SKM-1 treated with dmso at 0.1 percent for 144 hours (cell line): ENCODE data around the gene USP49.
A peak's percentile ranks its signal among the peaks of the same experiment; 100 is the strongest.

Experiments
- DNase-seq: peaks from one replicate; lab custom pipeline; 2025; ENCODE audit not compliant: unreplicated experiment; lab: John Stamatoyannopoulos, UW

USP49 gene

DNA sequence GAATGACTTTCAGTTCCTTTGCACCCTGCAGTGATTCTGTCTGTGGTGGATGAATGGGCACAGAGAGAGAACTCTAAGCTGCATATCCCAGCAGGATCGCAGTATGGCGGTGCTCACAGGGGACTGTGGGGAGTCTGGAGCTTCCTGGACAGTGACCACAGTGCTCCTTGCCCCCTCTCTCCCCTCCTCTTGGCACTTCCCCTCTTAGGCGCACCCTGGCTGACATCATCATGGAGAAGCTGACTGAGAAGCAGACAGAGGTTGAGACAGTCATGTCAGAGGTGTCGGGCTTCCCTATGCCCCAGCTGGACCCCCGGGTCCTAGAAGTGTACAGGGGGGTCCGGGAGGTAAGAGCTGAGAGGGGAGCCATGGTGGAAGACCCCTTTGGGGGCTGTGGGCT is 34.7 kb upstream of the USP49 start:
- no peak for DNase-seq

DNA sequence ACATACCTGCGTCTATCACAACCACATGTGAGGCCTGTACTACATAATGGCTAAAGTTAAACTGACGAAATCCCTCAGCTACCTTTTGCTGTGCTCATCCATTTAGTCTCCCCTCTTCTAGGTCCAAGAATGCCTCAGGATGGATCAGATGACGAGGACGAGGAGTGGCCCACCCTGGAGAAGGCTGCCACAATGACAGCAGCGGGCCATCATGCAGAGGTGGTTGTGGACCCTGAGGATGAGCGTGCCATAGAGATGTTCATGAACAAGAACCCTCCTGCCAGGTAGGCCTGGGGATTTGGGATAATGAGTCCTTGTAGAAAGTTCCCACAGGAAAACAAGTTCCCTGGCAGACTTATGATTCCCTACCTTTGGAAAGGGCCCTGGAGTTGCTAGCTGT is 32.1 kb upstream of the USP49 start:
- no peak for DNase-seq

GRCh38 chr6:41922154-41922553 is 27.0 kb upstream of the USP49 start:
- no peak for DNase-seq

- no peak for DNase-seq
Measured at GRCh38 chr6:41921712-41921998, 26.5 kb upstream of the USP49 start.

- peak; percentile 94 for DNase-seq
Measured at GRCh38 chr6:41920921-41921711, 25.9 kb upstream of the USP49 start, which contains the start of the genes BYSL and MED20. Gene BYSL (plus strand): TSS chr6:41921499. CDS start chr6:41921563, 64 bp downstream. Gene MED20 (minus strand): TSS chr6:41921139. CDS start chr6:41921018, 121 bp downstream.

DNA sequence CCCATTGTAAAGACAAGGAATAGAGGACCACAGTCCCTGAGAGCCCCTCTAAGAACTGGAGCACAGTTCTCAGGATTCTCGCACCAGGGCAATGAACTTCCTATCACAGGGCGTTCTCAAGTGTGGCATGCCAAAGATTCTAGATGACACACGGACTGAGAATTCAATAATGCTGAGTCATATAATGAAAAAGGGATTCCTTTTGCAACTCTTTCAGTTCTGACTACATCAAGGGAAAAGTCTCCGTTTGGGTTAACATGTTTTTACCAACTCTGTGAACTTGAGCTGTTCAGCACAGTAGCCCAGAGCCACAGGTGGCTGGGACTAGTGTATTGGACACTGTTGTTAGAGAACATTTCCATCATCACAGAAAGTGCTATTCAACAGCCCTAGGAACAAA is 22.4 kb upstream of the USP49 start:
- DNase-seq = no peak

DNA sequence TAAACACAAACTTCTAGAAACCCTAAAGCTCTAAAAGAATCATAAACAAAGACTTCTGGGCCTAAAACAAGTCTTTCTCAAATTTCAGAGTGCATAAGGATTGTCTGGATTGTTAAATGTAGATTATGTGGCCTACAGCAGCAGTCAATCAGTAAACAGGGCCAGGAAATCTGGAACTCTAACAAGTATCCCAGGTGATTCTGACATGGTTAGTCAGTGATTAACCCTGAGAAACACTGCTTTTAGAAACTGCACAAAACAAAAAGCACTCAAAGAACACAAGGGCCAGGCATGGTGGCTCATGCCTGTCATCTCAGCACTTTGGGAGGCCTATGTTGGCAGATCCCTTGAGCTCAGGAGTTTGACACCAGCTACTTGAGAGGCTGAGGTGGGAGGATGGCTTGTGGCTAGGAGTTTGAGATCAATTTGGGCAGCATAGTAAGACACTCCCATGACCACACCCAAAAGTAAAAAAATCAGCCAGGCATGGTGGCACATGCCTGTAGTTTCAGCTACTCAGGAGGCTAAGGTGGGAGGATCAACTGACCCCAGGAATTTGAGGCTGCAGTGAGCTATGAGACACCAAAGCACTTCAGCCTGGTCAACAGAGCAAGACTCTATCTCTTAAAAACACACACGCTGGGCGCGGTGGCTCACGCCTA is 19.8 kb upstream of the USP49 start:
- DNase-seq = no peak

DNA sequence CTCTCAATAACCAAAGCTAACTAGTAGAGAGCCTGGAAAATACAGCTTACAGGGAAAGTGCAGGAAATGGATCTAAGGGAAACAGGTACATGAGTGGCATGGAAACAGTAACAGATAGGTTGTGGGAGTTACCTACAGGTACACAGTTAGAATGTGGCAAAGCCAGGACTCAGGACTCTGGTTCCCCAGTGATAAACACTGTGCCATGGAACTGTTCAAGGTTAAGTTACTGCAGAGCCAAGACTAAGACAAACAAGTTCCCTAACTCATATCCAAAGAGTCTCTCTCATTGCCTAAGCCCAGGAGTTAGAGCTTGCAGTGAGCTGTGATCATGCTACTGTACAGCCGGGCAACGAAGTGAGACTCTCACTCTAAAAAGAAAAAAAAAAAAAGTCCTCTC is 19.2 kb upstream of the USP49 start:
- no peak for DNase-seq

DNA sequence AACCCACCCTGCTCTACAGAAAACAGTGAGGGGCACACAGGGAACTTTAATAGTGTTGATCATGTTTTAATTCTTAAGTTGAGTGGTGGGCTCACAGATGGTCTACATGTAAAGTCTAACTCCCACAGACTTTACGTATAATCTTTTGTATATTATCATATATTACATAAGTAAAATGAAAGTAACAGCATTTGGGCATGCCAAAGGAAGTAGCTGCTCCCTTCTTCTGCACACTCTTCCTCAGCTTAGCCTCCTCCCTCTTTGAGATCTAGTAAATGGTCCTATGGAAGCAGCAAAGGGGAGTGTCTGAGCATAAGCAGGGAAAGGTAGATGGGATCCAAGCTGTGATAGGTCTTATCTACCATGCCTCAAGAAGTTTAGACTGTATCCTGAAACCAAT is 14.6 kb upstream of the USP49 start:
- no peak for DNase-seq

- DNase-seq = peak; percentile 29
Measured at GRCh38 chr6:41901882-41902519, 6.8 kb upstream of the USP49 start.

DNA sequence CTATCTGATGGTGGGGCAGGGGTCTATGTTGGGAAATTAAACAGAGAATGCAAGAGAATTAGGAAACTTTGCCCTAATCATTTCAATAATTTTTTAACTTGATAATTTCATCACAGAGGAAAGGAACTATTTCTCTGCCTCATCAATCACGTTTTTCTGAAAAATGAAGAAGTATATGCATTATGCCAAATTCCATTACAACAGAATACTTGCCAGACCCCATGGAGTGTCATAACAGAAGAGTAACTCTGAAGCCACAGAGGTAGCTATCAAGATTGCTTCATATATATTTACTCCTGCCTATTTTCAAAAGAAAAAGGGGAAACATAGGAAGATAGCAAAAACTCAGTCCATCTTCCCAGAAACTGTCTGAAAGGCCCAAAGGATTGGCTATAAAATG is 5.7 kb upstream of the USP49 start:
- DNase-seq = no peak

DNA sequence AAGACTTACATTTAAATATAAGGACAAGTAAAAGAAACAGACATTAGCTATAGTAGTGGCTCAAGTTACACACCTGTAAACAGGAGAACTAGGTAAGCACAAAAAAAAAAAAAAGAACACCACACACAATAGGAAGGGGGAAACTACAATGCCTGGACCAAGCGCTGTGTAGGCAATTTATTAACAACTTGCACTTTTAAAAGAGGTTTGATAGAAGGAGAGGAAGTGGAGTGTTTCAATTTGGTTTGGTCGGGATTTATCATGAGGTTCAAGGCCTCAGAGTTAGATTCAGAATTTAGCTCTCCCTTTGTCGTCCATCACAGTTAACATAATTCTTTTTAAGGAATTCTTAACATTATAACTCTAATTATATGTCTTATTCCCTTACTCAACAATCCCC is 1.1 kb upstream of the USP49 start:
- no peak for DNase-seq

DNA sequence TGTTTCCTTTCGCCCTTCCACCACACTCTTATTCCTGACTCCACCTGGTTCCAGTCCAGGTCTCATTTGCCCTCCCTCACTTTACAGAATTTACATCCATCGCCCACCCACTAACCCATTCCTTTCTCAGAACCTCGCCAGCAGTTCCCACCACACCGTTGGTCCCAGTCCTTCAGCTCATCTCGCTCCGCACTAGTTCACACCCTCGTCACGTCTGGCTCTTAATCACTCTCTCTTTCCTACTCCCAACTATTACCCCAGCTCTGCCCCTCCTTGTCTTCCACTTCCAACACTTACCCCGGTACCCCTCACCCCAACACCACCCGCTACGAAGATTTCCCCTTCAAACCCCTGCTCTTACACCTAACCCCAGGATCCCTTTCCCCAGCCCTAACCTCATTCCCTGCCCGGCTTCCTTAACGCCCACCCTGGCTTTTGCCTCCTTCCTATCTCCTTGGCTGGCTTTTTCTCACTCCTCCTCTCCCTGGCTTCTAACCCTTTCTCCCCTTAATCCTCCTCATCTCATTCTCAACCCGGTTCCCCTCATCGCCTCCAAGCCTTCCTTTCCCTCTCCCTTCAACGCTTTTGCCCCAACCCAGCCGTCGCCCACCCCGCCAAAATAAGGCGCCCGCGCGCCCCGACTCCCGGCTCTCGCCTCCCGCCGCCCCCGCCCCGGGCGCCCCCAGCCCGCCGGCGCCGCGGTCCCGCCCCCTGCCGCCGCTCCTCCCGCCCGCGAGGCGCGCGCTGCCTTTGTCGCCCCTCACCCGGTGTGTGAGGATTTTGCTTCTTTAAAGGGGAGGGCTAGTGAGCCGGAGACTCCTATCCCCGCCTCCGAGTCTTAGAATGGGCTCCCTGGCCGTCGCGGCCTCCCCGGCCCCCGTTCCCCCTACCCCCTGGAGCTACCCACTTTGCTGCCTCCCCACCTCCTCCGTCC is 542 bp downstream of the USP49 start:
- no peak for DNase-seq

- DNase-seq = no peak
Measured at GRCh38 chr6:41892921-41893564, 2.1 kb downstream of the USP49 start.

DNA sequence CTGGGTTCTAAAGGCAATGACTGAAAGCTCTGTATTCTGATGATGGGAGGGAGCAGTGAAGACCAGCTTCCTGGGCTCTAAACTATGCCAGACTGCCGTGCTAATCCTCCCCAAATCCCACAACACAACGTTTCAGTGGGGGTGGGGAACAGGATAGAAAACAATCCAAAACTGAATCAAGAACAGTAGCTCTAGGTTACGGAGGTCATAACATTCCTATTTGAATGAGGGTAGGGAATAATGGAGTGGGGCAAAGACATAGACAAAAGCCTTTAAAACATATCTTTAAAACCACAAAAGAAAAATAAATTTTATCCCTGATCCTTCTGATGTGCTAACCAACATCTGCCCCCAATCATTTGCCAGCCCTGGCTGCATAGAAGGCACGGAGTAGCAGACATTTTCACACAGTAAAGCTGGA is 7.8 kb downstream of the USP49 start:
- no peak for DNase-seq

- no peak for DNase-seq
Measured at GRCh38 chr6:41885930-41886329, 9.2 kb downstream of the USP49 start.

DNA sequence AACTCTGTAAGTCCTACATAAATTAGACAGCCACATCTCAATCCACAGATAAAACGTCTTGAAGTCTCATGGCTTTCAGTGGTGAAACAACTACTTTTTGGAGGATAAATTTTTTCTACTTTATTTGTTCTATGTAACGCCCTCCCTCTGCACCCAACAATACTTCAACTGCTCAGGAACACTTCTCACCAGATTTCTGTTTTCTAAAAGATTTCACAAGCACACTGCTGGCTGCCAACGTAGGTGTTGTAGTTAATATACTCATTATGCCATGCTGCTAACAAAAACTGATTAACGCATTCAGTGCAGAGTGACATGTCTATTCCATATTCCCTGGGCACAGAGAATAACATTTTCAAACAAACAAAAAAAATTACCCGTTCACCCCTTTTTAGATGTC is 10.2 kb downstream of the USP49 start:
- no peak for DNase-seq

DNA sequence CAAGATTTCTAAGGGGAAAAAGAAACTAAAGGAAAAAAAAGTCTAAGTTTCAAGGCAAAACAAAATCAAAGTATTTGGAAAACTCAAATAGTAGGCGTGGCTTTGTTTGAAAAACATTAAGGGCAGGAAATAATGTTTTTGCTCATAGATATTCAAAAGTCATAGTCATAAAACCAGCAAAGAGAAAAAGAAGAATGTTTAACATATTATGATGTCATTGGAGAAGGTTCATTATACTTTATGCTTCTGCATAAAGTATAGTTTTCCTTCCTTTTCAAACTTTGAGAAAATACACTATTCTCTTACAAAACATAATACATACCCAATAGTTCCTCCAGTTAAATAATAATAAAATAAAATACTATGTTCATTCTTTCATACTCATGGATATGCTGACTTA is 13.7 kb downstream of the USP49 start:
- DNase-seq = no peak

- DNase-seq = no peak
Measured at GRCh38 chr6:41878961-41879405, 16.2 kb downstream of the USP49 start.

GRCh38 chr6:41878246-41878645 is 16.9 kb downstream of the USP49 start:
- no peak for DNase-seq
